Endothelial cell of hepatic sinusoid (primary cell): ENCODE measurements around the gene SLC36A3.
"Not testable (repeated sequence)": the region's sequence is repeated elsewhere in the genome, so short reads cannot be mapped to it uniquely, and the experiment has no call there.

Experiments
- in situ Hi-C: cut with HindIII; loops from 2 replicates; pipeline ENCODE4 v1.10.0; 2017; ENCODE audit warnings: low sequenced_read_pairs

SLC36A3 gene

DNA sequence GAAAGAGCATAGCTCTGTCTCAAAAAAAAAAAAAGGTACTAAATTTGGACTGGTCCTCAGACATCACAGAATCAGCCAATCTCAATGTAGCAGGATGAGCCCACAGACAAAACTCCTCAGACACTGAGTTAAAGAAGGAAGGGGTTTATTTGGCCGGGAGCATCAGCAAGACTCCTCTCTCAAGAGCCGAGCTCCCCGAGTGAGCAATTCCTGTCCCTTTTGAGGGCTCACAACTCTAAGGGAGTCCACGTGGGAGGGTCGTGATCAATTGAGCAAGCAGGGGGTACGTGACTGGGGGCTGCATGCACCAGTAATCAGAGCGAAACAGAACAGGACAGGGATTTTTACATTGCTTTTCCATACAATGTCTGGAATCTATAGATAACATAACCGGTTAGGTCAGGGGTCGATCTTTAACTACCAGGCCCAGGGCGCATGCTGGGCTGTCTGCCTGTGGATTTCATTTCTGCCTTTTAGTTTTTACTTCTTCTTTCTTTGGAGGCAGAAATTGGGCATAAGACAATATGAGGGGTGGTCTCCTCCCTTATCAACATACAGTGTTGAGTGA lies 63.2 kb downstream of the SLC36A3 start:
- in situ Hi-C loops: not testable (repeated sequence)

DNA sequence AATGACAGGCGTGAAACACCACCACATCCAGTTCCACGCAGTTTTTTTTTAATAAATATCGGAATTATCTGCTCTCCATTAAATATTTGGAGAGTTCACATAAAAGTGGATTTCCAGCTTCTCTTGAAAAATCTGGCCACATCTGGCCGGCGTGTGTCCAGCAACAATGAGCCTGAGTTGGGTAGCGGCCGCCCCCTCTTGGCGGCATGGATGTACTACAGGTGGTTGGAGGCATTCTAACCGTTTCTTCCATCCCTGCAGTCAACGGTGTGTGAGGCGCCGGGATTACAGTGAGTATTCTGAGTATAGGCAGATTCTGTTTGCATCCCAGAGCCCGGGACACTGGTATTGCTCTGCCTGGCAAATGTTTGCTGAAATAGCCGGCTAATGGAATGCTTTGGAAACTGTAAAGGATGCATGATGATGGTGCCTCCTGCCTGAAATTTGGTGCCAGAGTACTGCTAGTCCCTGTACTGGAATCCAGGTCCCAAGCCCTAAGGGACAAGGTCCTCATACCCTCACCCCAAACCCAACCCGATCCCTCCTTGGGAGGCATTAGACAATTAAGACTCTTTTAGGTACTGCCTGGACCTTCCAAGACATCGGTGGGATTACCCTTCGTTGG lies 64.2 kb downstream of the SLC36A3 start:
- in situ Hi-C loops: no loop called here

DNA sequence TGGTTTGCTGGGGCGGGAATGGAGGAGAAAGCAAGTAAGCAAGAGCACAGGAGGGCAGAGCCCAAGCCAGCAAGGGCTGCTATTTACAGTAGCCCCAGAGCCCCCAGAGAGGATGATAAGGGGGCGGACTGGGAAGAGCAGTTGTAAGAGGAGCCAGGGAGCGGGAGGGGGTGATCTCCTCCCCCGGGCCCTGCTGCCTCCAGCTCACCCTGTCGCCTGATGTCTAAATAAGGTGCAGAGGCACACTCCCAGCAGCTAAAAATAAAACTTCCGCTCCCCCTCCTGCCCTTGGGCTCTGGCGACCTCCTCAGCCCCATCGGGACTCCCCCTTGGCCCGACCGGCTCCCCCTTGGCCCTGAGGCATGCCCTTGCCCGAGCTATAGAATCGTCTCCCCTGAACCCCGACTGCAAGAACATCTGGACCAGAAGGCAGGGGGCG lies 65.2 kb downstream of the SLC36A3 start:
- in situ Hi-C loops: no loop called here

DNA sequence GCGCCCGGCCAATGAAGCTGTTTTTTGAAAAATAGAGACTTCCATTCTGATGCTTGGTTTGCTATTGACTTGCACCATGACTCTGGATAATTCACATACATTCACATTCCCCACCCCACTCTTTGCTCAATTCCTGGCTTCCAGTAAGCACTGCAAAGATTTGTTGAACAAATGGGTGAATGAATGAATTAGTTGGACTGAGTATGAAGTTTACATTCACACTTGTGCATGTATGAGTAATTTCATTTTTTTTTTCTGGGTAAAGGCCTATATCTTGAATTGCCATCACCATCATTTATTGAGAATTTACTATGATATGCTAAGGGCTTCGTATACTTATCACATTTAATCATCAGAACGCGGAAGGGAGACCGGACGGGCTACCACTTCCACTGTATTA lies 65.9 kb downstream of the SLC36A3 start:
- in situ Hi-C loops: no loop called here

DNA sequence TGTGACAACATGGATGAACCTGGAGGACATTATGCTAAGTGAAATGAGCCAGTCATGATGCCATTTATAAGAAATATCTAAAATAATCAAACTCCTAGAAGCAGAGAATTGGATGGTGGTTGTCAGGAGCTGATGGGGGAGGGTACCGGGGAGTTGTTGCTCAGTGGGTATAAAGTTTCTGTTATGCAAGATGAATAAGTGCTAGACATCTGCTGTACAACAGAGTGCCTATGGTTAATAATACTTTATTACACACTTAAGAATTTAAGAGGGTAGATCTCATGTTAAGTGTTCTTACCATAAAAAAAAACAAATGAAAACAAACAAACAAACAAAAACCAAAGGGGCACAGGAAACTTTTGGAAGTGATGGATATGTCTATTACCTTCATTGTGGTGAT lies 66.7 kb downstream of the SLC36A3 start:
- in situ Hi-C loops: no loop called here

DNA sequence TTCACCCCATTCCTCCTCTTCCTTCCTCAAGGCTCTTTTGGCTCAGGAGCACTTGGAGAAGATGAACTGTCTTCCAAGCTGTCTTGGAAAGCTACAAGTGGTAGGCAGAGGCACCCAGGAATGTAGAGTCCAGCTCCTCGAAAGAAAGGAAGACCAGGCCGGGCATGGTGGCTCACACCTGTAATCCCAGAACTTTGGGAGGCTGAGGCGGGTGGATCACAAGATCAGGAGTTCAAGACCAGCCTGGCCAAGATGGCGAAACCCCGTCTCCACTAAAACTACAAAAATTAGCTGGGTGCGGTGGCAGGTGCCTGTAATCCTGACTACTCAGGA lies 68.4 kb downstream of the SLC36A3 start:
- in situ Hi-C loops: not testable (repeated sequence)

DNA sequence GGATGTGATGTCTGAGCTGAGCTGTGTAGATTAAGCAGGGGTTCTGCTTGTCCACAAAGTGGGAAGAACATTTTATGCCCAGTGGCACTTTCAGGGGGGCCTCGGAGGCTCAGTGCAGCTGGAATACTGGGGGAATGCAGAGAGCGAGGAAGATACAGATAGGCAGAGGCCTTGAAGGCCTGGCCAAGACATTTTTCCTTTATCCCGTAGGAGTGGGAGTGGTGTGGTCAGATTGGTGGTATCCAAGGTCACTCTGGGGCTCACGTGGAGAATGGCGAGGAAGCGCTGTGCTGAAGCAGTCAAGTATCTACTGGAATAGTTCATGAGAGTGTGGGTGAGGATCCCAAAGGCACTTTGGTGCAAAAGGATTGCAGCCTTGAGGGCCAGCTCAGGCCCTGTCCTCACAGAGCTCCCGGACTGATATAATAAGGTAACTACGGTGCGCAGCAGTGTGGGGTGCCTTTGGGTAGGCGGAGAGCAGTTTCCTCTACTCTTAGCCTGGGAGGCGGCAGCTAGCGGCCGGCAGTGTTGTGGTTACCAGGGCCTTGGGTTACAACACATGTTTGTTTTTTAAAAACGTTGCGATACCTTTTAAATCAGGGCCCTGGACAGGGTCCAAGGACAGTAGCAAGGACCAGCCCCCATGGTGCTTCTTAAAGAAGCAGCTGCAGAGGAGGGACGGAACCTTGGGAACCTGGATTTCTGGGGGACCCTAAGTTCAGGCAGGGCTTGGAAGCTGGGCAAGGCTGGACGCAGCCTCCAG lies 68.9 kb downstream of the SLC36A3 start:
- in situ Hi-C loops: loop anchor here (5.0 kb wide), 1 partner anchor 42 kb away; no protein-coding TSS in a partner anchor

DNA sequence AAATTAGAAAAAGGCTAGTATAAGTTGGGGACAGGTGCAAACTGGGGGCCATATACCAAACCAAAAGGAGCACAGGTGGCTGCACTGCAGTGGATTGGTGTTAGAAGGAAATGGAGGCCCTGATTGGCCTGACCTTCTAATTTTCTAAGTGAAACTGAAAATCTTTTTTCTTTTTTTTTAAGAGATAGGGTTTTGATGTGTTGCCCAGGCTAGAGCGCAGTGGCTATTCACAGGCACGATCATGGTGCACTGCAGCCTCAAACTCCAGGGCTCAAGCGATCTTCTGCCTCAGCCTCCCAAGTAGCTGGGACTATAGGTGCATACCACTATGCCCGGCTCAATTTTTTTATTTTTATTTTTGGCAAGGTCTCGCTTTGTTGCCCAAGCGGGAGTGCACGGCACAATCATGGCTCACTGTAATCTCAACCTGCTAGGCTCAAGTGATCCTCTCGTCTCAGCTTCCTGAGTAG lies 69.9 kb downstream of the SLC36A3 start:
- in situ Hi-C loops: loop anchor here (5.0 kb wide), 1 partner anchor 41 kb away; no protein-coding TSS in a partner anchor

DNA sequence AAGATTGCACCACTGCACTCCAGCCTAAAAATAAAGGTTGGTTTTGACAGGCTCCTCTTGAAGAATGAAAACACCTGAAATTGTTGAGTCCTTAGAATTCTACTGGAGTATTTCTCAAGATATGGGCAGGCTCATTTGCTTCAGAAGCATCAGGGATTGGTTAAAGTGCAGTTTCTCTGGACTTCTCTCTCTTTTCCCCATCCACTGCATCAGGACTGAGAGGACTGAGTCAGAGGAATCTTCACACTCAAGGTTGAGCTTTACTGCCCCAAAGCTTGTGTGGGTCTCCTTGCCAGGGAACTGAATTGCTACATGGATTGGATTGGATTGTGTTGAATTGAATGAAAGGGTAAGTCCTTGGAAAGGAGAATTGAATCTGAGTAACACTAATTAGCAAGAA lies 72.2 kb downstream of the SLC36A3 start:
- in situ Hi-C loops: loop anchor here (5.0 kb wide), 1 partner anchor 39 kb away; no protein-coding TSS in a partner anchor

DNA sequence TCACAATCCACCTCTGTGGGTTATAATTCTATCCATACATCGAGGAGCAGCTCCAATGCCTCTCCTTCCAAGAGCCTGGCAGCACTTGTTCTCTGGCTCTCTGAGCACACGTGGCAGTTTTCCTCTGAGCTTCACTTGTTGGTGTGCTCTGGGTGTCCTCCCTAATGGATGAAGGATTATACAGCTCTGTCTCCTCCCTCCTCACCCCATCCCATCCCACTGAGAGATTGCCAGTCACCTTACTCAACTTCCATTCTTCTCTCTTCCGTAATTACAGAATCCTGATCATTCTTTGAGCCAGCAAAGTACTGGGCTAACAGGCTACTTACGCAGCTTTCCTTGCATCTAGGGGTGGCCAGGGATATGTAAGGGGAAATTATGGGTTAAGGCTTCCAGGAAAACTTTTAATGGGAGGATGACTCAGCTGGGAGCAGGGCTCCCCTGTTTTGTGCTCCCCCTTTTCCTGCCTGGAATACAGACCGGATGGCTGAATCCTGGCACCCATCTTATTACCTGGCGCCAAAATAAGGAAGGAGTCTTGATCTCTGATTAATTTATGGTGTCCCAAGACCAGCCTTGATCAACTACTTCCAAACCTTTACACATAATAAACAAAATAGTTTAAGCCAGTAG lies 73.4 kb downstream of the SLC36A3 start:
- in situ Hi-C loops: loop anchor here (5.0 kb wide), 1 partner anchor 38 kb away; no protein-coding TSS in a partner anchor

DNA sequence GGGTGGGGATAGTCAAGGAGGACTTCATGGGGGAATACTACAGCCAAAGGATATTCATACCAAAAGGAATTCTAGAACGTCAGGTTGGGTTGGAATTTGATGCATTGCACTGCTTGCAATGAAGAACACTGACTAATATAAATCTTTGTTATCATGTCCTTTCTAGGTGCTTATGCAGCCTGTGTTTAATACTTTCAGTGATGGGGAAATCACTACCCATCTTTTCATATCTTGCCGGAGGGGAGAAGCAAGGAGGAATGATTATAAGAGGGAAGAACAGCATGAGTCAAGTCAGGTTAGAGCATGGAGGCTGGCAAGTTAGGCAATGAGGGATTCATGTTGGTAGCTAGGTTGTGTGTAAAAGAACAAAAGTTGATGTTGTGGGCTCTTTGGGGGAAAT lies 74.6 kb downstream of the SLC36A3 start:
- in situ Hi-C loops: no loop called here

DNA sequence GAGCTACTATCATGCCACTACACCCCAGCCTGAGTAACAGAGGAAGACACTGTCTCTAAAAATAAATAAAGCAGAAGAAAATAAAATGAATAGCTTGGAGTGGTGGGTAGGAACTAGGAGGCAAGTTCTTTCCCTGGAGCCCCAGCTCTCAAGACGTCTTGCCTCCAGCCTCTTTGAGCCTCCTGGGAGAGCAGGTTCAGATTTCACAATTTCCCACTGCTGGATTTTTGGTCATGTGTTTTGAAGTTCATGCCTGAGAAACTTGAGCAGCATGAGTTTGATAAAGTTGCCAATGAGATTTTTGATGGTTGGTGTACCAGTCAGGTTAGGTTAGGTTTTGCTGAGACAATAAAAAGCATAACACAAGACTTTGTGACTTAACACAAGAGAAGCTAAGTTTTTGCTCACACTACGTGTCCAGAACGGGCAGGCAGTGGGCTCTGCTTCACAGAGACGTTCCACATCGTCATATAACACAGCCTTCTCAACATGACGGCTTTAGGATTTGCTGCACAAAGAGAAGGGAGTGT lies 75.6 kb downstream of the SLC36A3 start:
- in situ Hi-C loops: no loop called here
